GM18951 (cell line): ENCODE measurements around the gene VIP.

Experiments
- POLR2A ChIP-seq: IDR thresholded peaks from 4 replicates; pipeline ENCODE4 v1.6.1; 2011; ENCODE audit warnings: mild to moderate bottlenecking; ENCODE audit not compliant: insufficient read length, insufficient read depth; ENCODE audit errors: extremely low read depth
- in situ Hi-C: fragments of 300-500 bp; cut with MboI; formaldehyde crosslinking; loops from one replicate; pipeline ENCODE4 v1.12.0; 2022; ENCODE audit warnings: low sequenced_read_pairs, mixed read lengths, inconsistent platforms; ENCODE audit not compliant: unreplicated experiment

The VIP gene

GRCh38 chr6:152745509-152746171, 5.0 kb upstream of the VIP start:
- in situ Hi-C loops, result no loop called here

DNA sequence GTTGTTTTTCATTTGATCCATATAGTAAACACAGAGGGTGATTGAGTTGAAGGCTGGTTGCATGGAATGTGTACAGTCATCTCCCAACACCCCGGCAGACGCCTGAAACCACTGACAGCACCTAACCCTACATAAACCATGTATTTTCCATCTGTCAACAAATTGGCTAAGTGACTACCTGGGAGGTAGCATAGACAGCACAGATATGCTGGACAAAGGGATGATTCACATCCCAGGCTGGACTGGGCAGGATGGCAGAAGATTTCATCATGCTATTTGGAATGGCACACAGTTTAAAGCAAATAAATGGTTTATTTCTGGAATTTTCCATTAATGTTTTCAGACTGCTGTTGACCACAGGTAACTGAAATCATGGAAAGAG, 4.4 kb upstream of the VIP start:
- TF ChIP-seq POLR2A, result no peak
- in situ Hi-C loops, result no loop called here

More at GRCh38 chr6:152745509-152746171, 5.0 kb upstream of the VIP start:
- no peak for TF ChIP-seq POLR2A

GRCh38 chr6:152748843-152749242, 1.8 kb upstream of the VIP start:
- in situ Hi-C loops, result no loop called here
- no peak for TF ChIP-seq POLR2A

DNA sequence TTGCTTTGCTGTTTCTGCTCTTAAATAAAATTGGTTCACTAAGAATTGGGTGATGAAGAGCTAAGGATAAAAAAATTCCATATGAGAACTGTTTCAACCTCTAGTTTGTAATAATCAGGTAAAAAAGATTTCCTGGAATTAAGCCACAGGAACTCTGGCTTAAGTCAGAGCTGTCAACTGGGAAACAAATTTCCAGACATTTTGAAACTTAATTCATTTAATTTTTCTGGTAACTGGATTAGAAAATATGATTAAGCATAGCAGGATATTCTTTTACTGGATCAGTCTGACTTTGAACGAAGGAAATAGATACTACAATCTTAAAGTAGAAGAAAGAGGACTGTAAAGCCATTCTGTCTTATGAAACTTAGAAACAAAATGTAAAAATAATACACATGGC, 1.3 kb upstream of the VIP start:
- no peak for TF ChIP-seq POLR2A
- in situ Hi-C loops, result no loop called here

DNA sequence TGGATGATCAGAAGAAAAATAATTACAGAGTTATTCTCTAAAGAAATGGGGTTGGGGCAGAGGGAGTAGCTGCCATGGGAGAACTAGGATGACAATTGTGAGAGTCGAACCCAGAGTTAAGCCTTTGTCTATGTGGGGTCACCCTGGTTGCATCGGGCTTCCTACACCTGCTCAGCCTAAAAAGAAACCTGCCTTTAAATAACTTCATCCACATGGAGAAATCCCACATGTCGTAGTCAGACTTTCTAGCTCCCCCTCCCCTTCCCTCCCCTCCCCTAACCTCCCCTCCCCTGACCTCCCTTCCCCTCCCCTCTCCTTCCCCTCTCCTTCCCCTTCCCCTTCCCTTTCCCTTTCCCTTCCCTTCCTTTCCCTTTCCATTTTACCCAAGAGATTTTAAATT, 14.7 kb downstream of the VIP start:
- TF ChIP-seq POLR2A, result no peak
- in situ Hi-C loops, result no loop called here

DNA sequence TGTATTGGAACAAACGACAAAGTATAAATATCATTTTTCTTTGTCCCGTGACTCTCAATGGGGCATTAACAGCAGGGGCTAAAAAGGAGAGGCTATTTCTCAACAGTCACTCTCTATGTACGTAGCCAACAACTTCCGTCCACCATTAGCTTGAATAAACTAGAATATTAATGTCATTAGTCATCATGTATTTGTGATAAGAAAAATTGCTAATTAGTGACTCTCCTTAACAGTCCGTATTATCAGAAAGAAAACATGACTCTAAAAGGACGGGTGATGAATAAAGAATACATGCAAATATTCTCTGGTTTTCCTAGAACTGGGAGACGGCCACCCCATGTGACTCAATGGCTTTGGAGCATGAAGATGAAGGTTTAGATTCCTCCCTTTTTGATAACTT, 18.6 kb downstream of the VIP start:
- no peak for TF ChIP-seq POLR2A
- in situ Hi-C loops, result no loop called here

DNA sequence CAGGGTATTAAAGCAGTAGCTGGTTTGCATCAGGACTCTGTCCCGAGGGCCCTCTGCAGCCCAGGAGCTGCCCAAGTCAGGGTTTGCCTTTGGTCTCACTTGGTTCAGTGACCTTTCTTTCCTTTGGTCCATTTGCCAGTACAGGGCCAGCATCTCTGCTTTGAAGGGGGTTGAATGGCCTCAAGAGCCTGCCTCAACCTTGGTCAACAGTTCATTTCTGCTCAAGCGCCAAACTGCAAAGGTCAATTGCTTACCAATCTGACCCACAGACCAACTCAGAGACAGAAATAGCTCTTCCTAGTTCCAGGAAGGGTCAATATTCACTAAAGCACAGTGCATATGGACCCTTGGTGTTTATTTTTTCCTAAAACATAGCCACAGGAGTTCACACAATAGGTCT, 19.4 kb downstream of the VIP start:
- no peak for TF ChIP-seq POLR2A
- in situ Hi-C loops, result no loop called here

GRCh38 chr6:152771061-152771687, 20.6 kb downstream of the VIP start:
- in situ Hi-C loops, result no loop called here
- no peak for TF ChIP-seq POLR2A

DNA sequence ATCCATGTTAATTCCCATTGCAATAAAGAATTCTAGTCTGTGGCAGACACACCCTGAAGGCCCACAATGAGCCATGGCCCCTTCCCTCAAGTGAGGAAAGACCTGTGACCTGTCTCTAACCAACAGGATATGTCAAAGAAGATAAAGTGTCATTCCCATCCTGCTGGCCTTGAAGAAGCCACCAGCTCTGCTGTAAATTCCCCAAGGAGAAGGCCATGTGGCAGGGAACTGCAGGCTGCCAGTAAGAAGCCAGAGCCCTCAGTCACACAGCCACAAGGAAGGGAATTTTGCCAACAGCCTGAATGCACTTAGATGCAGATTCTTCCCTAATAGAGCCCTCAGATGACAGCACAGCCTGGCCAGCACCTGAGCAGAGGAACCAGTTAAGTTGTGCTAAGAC, 24.8 kb downstream of the VIP start:
- TF ChIP-seq POLR2A, result no peak
- in situ Hi-C loops, result no loop called here

DNA sequence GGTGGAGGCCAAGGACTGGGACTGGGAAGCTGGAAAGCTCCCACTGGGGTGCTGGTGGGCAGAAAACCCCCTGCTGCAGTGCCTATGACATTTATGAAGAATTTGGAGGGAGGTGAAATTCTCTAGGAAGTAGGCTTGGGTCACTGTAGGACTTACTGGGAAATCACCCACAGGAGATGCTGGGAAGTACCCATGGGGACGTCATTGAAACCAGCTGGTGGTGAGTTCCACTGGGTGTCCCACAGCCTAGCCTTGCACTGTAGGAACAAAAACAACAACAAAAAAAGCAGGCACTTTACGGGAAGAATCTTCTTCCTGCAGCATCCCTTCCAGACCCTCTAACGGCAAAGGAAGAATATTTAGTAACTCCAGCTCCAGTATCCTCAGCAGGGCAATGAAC, 26.2 kb downstream of the VIP start:
- in situ Hi-C loops, result no loop called here
- no peak for TF ChIP-seq POLR2A

DNA sequence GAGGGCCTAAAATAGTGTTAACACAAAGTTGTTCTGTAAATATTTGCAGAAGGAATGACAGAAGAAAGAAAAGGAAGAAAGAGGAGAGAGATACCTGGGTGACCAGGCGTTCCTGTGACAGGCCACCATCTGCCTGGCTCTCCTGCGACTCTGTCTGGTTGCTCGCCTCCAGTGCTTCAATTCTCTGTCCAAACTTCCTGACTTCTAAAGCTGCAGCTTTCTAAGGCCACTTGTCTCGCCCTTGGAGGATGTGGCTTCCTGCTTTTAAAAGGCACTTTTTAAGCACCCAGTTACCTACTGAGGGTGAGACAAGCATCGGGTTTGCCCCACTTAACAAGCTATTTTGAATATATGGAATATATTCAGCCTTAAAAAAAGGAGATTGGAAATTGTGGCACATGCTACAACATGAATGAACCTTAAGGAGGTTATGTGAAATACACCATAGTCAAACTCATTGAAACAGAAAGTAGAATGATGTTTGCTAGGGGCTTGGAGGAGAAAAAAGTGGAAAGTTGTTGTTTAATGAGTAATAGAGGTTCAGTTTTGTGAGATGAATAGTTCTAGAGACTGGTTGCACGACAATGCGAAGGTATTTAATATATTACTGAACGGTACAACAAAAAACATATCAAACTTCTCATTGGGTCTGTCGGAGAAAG, 32.8 kb downstream of the VIP start:
- no peak for TF ChIP-seq POLR2A
- in situ Hi-C loops, result no loop called here

GRCh38 chr6:152794696-152795095, 44.1 kb downstream of the VIP start:
- no peak for TF ChIP-seq POLR2A
- in situ Hi-C loops, result no loop called here

- TF ChIP-seq POLR2A, result no peak
- in situ Hi-C loops, result no loop called here
These were observed 53.6 kb downstream of the VIP start for GRCh38 chr6:152804150-152804549.
